WTC11 (cell line): Measurements from ENCODE around the gene METAP1.

Source experiments
- TF ChIP-seq, protein P1 (sequence below): fragments of 200-600 bp; IDR thresholded peaks from 2 replicates; pipeline ENCODE4 v1.8.0; 2022; ENCODE audit warnings: antibody characterized with exemption
- TF ChIP-seq, protein P2 (sequence below): sonication (generic); formaldehyde crosslinking; IDR thresholded peaks from 2 replicates; pipeline ENCODE4 v1.8.0; 2022; ENCODE audit warnings: mild to moderate bottlenecking, missing genetic modification reagents

DNA sequence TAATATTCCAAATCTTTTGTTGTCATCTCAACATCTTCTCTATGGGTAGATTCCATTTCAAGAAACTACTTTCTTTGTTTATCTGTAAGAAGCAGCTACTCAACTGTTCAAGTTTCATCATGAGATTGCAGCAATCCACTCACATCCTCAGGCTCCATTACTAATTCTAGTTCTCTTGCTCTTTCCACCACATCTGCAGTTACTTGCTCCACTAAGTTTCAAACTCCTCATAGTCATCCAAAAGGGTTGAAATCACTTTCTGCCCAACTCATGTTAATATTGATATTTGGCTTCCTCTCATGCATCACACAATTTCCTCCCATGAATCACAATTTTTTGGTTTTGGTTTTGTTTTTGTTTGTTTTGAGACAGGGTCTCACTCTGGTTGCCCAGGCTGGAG is 57.4 kb downstream of the METAP1 start:
- TF ChIP-seq, protein P1, sequence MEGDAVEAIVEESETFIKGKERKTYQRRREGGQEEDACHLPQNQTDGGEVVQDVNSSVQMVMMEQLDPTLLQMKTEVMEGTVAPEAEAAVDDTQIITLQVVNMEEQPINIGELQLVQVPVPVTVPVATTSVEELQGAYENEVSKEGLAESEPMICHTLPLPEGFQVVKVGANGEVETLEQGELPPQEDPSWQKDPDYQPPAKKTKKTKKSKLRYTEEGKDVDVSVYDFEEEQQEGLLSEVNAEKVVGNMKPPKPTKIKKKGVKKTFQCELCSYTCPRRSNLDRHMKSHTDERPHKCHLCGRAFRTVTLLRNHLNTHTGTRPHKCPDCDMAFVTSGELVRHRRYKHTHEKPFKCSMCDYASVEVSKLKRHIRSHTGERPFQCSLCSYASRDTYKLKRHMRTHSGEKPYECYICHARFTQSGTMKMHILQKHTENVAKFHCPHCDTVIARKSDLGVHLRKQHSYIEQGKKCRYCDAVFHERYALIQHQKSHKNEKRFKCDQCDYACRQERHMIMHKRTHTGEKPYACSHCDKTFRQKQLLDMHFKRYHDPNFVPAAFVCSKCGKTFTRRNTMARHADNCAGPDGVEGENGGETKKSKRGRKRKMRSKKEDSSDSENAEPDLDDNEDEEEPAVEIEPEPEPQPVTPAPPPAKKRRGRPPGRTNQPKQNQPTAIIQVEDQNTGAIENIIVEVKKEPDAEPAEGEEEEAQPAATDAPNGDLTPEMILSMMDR = no peak
- TF ChIP-seq, protein P2, sequence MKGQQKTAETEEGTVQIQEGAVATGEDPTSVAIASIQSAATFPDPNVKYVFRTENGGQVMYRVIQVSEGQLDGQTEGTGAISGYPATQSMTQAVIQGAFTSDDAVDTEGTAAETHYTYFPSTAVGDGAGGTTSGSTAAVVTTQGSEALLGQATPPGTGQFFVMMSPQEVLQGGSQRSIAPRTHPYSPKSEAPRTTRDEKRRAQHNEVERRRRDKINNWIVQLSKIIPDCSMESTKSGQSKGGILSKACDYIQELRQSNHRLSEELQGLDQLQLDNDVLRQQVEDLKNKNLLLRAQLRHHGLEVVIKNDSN (CRISPR knock-in tag) = no peak
